HG03571 (cell line): Measurements from ENCODE around the gene MTRR.

Experiments used
- ATAC-seq: cut with Tn5 transposase; IDR thresholded peaks from one replicate; pipeline ENCODE4 v1.9.1; 2021; ENCODE audit not compliant: unreplicated experiment

Gene MTRR

DNA sequence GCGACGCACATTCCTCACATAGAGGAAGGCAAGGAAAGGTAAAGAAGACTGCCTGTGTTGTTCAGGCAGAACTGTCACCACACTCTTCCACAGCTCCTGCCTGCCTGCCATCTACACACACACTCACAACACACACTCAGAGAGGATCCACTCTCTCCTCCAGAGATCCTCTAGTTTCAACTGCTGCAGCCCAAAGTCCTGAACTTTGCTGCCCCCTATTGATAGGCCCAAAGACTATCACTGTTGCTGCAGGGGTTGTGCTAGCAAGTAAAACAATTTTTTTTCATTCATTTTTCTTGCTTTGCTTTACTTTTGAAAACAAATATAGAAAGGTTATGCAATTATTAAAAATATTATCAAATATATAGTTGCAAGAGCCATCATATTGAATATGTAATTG lies 12.1 kb upstream of the MTRR start:
- ATAC-seq, result no peak

GRCh38 chr5:7857361-7857760 lies 11.6 kb upstream of the MTRR start:
- ATAC-seq, result no peak

DNA sequence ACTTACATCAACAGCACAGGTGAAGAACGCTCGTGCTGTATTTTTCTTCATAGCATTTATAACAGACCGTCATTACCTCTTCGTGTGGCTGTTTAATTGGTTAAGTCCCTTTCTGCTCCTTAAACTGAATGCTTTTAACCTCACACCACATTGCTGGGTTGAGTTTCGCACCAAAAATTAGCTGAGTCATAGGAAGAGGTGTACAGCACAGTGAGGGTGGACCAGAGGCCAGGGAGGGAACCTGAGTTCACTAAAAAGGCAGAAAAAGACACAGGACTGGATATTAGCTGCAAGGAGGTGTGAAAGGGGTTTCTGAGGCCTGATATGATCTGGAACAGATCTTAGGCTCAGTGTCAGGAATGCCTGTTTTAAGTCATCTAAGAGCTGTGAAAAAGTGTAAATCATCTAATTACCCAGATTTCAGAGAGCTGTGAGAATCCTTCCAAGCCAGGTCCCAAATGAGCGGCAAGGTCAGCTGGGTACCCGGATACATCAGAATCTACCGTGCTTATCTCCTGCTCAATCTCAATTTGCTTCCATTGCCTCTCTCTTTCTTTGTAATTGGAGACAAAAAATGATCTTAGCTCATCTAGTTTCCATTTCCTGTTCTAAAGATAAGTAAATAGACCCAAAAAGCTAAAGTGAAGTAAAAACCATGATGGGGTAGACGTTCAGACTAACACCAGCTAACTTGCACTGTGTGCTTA lies 10.9 kb upstream of the MTRR start:
- ATAC-seq, result no peak

DNA sequence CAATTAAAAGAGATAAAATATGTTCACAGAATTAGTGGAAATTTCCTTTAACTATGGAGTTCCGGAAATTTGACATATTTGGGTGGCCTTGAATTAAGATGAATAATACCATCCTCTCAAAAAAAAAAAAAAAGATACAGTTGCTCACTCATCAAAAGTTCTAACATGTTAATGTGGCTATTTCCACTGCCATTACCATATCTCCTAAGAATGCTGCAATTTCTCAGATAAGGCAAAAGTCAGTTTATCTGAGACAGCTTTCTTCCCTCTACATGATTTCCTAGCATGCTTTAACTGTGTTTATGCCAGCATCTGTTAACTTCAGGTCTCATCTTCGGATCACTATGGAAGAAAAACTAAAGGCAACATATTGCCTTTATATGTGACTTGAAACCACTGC lies 2.8 kb upstream of the MTRR start:
- ATAC-seq, result no peak

DNA sequence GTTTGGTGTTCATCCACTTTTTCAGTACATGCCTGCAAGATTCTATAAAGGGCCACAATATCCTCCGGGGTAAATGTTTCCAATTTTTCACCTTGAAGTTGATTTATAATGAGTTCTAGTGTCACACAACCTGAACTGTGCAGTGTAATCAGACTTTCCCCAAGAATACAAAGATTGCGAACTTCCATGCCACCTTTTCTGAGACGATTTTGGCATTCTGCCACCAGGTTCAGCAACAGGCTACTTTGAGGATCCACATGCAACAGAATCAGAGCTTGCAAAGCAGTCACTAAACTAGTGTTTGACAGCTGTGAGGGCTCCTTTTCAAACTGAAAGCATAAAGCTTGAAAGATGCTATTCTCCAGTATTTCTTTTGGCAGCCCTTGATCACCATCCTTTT lies 1.7 kb upstream of the MTRR start:
- ATAC-seq, result no peak

DNA sequence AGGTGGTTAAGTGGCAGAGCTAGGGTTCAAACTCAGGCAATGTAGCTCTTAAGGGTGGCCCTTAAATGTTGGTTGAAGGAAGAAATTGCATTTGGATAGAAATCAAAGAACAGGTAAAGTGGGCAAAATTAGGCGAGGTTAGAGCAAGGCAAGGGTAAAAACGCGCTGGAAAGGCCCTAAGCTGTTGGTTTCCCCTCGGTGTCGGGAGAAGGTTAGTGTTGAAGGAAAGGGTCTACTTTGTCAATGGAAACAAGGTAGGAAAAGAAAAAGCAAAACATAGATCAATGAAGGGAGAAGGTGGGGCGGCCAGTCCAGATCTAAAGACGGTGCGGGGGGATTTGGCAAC lies 548 bp upstream of the MTRR start:
- ATAC-seq, result no peak

GRCh38 chr5:7869474-7870136 lies 657 bp downstream of the MTRR start:
- peak; percentile 26 for ATAC-seq

DNA sequence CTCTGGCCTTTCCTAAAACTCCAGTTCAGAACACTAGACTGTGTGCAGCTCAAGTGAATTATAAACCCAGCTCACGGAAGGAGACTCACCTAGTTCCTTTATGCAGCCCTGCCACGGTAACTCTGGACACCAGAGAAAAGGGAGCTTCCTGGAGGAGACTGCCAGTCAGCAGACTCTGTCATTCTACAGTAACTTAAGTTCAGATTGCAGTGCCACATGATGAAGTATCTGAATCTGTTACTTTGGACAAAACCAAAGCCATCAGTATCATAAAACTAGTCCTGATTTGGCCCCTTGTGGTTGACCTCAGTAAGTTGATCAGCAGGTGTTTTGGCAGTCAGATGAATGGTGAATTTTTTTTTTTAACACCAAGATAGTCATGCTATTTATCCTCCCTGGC lies 2.7 kb downstream of the MTRR start:
- ATAC-seq, result no peak

GRCh38 chr5:7872517-7873130 lies 3.7 kb downstream of the MTRR start:
- no peak for ATAC-seq

DNA sequence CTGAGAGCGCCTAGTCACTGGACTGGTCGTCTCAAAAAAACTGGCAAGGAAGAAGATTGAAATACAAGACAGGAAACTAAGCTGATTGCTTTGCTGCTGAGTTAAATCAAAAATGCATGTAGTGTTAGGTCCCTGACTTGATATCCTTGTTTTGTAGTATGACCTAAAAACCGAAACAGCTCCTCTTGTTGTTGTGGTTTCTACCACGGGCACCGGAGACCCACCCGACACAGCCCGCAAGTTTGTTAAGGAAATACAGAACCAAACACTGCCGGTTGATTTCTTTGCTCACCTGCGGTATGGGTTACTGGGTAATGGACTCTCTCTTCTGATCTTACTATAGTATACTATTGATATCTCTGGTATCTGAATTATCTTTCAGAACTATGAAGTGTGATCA lies 4.3 kb downstream of the MTRR start:
- no peak for ATAC-seq

- no peak for ATAC-seq
Measured at GRCh38 chr5:7874639-7875038, 5.7 kb downstream of the MTRR start.

GRCh38 chr5:7875151-7875550 lies 6.2 kb downstream of the MTRR start:
- no peak for ATAC-seq

DNA sequence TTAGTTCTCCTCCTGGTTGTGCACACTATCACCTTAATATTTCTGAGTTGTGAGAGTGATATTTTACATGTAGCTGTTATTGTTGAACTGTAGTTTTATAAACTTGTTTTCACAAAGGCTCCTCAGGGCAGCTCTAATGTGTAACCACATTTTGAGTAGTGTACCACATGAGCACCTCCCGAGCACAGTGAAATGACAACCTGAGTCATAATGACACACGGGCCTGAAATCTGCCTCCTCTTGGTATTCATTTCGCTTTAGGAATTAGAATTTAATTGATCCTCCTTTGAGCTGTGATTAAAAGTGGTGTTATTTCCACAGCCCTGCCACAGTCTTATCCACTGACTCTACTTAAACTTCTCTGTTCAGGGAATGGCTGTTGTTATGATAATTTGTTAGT lies 7.9 kb downstream of the MTRR start:
- peak; percentile 40 for ATAC-seq

GRCh38 chr5:7877851-7878250 lies 8.9 kb downstream of the MTRR start:
- no peak for ATAC-seq

GRCh38 chr5:7878381-7878873 lies 9.5 kb downstream of the MTRR start:
- ATAC-seq, result peak; percentile 97

DNA sequence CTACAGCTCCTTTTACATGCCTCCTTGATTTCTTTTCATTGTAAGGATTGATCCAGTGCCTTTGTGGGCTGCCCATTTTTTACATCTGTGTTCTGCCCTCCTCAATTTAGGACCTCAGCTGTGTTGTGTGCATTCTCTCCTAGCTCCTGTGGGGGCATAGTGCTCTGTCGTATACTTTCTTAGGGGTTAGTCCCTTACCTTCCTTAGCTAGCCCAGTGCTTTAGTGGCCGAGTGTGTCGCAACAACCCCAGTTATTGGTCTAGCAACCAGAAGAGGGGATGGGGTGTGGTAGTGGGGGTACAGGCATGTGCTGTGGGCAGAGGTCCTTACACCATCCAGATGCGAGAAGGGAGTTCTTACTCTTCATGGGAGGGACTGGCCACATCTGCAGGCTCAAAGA lies 12.1 kb downstream of the MTRR start:
- ATAC-seq, result no peak

GRCh38 chr5:7881816-7882215 lies 12.9 kb downstream of the MTRR start:
- no peak for ATAC-seq

- ATAC-seq, result no peak
Measured at GRCh38 chr5:7882926-7883325, 14.0 kb downstream of the MTRR start.

GRCh38 chr5:7884491-7885267 lies 15.7 kb downstream of the MTRR start:
- ATAC-seq, result no peak

GRCh38 chr5:7886849-7887475 lies 18.0 kb downstream of the MTRR start:
- no peak for ATAC-seq

GRCh38 chr5:7888901-7889300 lies 20.0 kb downstream of the MTRR start:
- ATAC-seq, result no peak
